GM23248 (cell line): ENCODE measurements around the gene RFX2.

Experiments
- EZH2 ChIP-seq: fragments of 200-600 bp; sonication (generic); IDR thresholded peaks from 2 replicates; pipeline ENCODE4 v1.6.1; 2018; ENCODE audit warnings: antibody characterized with exemption, mild to moderate bottlenecking; ENCODE audit not compliant: insufficient read depth, poor library complexity, severe bottlenecking
- EZH2phosphoT487 ChIP-seq: fragments of 200-600 bp; sonication (generic); IDR thresholded peaks from 2 replicates; pipeline ENCODE4 v1.6.1; 2018; ENCODE audit warnings: antibody characterized with exemption, moderate library complexity, mild to moderate bottlenecking, low read depth; ENCODE audit not compliant: insufficient read depth

GRCh38 chr19:5997371-5997770 lies 112.9 kb downstream of the RFX2 start:
- TF ChIP-seq EZH2phosphoT487 (no peak), EZH2 (no peak)
